ENCODE results near the gene CDH4.

CDH4 gene

GRCh38 chr20:61649105-61649859 is 397.2 kb downstream of the CDH4 start:
- TF ChIP-seq, protein P1, sequence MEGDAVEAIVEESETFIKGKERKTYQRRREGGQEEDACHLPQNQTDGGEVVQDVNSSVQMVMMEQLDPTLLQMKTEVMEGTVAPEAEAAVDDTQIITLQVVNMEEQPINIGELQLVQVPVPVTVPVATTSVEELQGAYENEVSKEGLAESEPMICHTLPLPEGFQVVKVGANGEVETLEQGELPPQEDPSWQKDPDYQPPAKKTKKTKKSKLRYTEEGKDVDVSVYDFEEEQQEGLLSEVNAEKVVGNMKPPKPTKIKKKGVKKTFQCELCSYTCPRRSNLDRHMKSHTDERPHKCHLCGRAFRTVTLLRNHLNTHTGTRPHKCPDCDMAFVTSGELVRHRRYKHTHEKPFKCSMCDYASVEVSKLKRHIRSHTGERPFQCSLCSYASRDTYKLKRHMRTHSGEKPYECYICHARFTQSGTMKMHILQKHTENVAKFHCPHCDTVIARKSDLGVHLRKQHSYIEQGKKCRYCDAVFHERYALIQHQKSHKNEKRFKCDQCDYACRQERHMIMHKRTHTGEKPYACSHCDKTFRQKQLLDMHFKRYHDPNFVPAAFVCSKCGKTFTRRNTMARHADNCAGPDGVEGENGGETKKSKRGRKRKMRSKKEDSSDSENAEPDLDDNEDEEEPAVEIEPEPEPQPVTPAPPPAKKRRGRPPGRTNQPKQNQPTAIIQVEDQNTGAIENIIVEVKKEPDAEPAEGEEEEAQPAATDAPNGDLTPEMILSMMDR (IDR thresholded peaks at IDR 0.05; ENCODE audit: low read depth, low read length) = no peak
- no peak overlapping the region for H3K4me3 ChIP-seq (ENCODE audit: low read depth, low read length)

DNA sequence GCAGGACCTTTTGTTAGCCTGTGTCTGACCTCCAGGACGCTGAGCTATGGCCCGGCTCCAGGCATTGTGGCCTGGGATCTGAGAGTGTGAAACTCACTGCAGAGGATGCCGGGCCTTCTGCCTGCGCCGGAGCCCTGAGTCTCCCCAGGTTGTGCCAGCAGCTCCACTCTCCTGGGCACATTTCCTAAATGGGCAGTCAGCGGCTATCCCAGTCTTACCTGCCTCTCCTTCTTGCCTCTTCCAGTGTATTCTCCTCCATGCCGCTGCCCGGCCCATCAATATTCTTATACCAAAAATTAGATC is 397.8 kb downstream of the CDH4 start:
- TF ChIP-seq, protein P1 (IDR thresholded peaks at IDR 0.05; ENCODE audit: low read depth, low read length) = no peak
- no peak overlapping the region for H3K4me3 ChIP-seq (ENCODE audit: low read depth, low read length)

GRCh38 chr20:61650912-61651733 is 399.1 kb downstream of the CDH4 start:
- no peak overlapping the region for H3K4me3 ChIP-seq (ENCODE audit: low read depth, low read length)
- TF ChIP-seq, protein P1 (IDR thresholded peaks at IDR 0.05; ENCODE audit: low read depth, low read length) = no peak

GRCh38 chr20:61652146-61652545 is 400.1 kb downstream of the CDH4 start:
- TF ChIP-seq, protein P1 (IDR thresholded peaks at IDR 0.05; ENCODE audit: low read depth, low read length) = no peak
- no peak overlapping the region for H3K4me3 ChIP-seq (ENCODE audit: low read depth, low read length)

- H3K4me3 ChIP-seq (ENCODE audit: low read depth, low read length) = no peak overlapping the region
- TF ChIP-seq, protein P1 (IDR thresholded peaks at IDR 0.05; ENCODE audit: low read depth, low read length) = no peak
Measured at GRCh38 chr20:61654726-61655125, 402.7 kb downstream of the CDH4 start.

- H3K4me3 ChIP-seq (ENCODE audit: low read depth, low read length) = no peak overlapping the region
- TF ChIP-seq, protein P1 (IDR thresholded peaks at IDR 0.05; ENCODE audit: low read depth, low read length) = no peak
Measured at GRCh38 chr20:61655591-61655990, 403.5 kb downstream of the CDH4 start.

- TF ChIP-seq, protein P1 (IDR thresholded peaks at IDR 0.05; ENCODE audit: low read depth, low read length) = no peak
- no peak overlapping the region for H3K4me3 ChIP-seq (ENCODE audit: low read depth, low read length)
Measured at GRCh38 chr20:61656198-61656597, 404.1 kb downstream of the CDH4 start.
